Progenitor cell of endocrine pancreas (in vitro differentiated cells): Measurements from ENCODE around the gene ERCC6L. TPM values are rescaled to one million over a fixed set of nuclear protein-coding genes. Genes with fewer than 3 reads are reported as not detected.

Experiments
- DNase-seq: peaks from one replicate; pipeline ENCODE4 v3.0.0; 2021; ENCODE audit warnings: low spot score; ENCODE audit not compliant: unreplicated experiment
- H3K27ac Mint-ChIP-seq: 2 replicates; pipeline ENCODE4 v1.8.0; 2021; ENCODE audit warnings: mild to moderate bottlenecking, moderate library complexity, mixed read lengths
- H3K27me3 Mint-ChIP-seq: 2 replicates; pipeline ENCODE4 v1.8.0; 2021; ENCODE audit warnings: mixed read lengths
- H3K36me3 Mint-ChIP-seq: 2 replicates; pipeline ENCODE4 v1.8.0; 2022; ENCODE audit warnings: mixed read lengths; ENCODE audit not compliant: insufficient read depth
- H3K4me1 Mint-ChIP-seq: 2 replicates; pipeline ENCODE4 v1.8.0; 2021; ENCODE audit warnings: low read depth, mixed read lengths
- H3K4me3 Mint-ChIP-seq: 2 replicates; pipeline ENCODE4 v1.8.0; 2021; ENCODE audit warnings: low read depth, mild to moderate bottlenecking, moderate library complexity, mixed read lengths
- H3K9me3 Mint-ChIP-seq: 2 replicates; pipeline ENCODE4 v1.8.0; 2021; ENCODE audit warnings: low read depth, mixed read lengths
- total RNA-seq: library from RNA; stranded (reverse); gene quantifications from 2 replicates; pipeline ENCODE4 v1.2.1, GENCODE V29; 2021
- TF ChIP-seq, protein P1 (sequence below): fragments of 200-600 bp; sonication (generic); IDR thresholded peaks from one replicate; pipeline ENCODE4 v1.5.0; 2021; ENCODE audit warnings: antibody characterized with exemption, mild to moderate bottlenecking; ENCODE audit not compliant: unreplicated experiment

The ERCC6L gene
- total RNA-seq, 1 donor from 2014 or later = 5.6 TPM

- Mint-ChIP-seq H3K4me1 (peaks cover 2% of the 10 kb centered on the region), H3K4me3 (no peak overlapping the region), H3K27me3 (peaks cover 27% of the 10 kb centered on the region), H3K27ac (no peak overlapping the region), H3K36me3 (peaks cover 4% of the 10 kb centered on the region), H3K9me3 (peaks cover 18% of the 10 kb centered on the region)
- TF ChIP-seq, protein P1, sequence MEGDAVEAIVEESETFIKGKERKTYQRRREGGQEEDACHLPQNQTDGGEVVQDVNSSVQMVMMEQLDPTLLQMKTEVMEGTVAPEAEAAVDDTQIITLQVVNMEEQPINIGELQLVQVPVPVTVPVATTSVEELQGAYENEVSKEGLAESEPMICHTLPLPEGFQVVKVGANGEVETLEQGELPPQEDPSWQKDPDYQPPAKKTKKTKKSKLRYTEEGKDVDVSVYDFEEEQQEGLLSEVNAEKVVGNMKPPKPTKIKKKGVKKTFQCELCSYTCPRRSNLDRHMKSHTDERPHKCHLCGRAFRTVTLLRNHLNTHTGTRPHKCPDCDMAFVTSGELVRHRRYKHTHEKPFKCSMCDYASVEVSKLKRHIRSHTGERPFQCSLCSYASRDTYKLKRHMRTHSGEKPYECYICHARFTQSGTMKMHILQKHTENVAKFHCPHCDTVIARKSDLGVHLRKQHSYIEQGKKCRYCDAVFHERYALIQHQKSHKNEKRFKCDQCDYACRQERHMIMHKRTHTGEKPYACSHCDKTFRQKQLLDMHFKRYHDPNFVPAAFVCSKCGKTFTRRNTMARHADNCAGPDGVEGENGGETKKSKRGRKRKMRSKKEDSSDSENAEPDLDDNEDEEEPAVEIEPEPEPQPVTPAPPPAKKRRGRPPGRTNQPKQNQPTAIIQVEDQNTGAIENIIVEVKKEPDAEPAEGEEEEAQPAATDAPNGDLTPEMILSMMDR = no peak
- no peak for DNase-seq
Measured at GRCh38 chrX:72253686-72254085, 14.9 kb upstream of the ERCC6L start.

DNA sequence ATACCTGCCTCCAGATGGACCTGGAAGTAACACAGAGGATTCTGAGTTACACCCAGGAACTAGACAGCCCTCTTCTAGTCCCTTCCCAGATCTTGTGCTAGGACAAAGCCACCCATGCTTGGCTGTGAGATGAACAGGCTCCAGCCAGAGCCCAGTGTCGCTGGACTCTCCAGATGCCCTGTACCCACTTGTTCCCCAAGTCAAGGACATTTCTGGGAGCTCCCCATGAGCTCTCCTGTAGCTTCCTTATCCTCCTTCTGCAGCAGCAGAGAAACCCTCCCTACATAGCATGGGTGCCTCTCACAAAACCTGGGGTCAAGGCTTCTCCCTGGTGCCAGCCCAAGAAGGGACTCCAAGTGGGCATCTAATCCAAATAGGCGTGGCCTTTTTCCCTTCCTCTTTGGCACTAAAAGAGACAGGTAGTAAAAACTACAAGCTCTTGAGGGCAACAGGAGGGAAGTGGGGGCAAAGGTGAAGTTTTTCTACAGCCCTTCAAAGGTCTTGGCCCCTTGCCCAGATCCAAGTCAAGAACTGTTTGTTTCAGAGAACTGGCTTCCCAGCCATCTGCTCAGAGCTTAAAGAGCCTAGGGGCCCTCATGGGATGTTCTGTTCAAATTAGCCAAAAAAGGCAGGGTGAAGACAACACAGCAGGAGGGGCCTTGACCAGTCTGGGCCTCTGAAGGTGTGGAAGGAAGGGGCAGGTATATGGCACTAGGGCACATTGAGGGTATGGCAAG lies 8.5 kb upstream of the ERCC6L start:
- Mint-ChIP-seq H3K4me1 (no peaks in the 10 kb centered on the region), H3K27ac (no peak overlapping the region), H3K9me3 (peaks cover 8% of the 10 kb centered on the region), H3K27me3 (no peaks in the 10 kb centered on the region), H3K4me3 (no peak overlapping the region), H3K36me3 (no peaks in the 10 kb centered on the region)
- TF ChIP-seq, protein P1 = no peak
- DNase-seq = no peak

- H3K9me3 Mint-ChIP-seq = peaks cover 8% of the 10 kb centered on the region
- TF ChIP-seq, protein P1 = peak; percentile 64
- peak; percentile 41 for DNase-seq
Measured at GRCh38 chrX:72245461-72246089, 6.7 kb upstream of the ERCC6L start.

DNA sequence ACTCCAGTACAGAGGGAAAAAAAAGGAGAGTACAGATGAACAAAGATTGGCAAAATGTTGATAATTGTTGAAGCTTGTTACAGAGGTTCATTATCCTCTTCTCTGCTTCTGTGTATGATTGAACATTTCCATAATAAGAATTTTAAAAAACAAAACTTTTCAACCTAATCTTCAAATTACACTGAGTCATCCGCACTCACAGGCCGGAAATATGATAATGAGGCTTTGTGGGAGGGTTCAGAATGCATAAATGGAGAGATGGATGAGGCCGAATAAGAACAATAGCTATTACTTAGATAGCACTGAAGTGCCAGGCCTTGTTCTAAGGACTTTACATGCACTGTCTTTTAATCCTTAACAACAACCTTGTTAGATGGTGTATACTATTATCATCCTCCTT lies 4.6 kb upstream of the ERCC6L start:
- Mint-ChIP-seq H3K27me3 (no peaks in the 10 kb centered on the region), H3K4me1 (no peaks in the 10 kb centered on the region), H3K4me3 (no peak overlapping the region), H3K27ac (no peak overlapping the region), H3K9me3 (peaks cover 8% of the 10 kb centered on the region), H3K36me3 (no peaks in the 10 kb centered on the region)
- TF ChIP-seq, protein P1 = no peak
- no peak for DNase-seq

More at GRCh38 chrX:72245461-72246089, 6.7 kb upstream of the ERCC6L start:
- H3K27me3 Mint-ChIP-seq = no peaks in the 10 kb centered on the region
- H3K36me3 Mint-ChIP-seq = no peaks in the 10 kb centered on the region
- H3K4me1 Mint-ChIP-seq = no peaks in the 10 kb centered on the region
- H3K4me3 Mint-ChIP-seq = no peak overlapping the region
- H3K27ac Mint-ChIP-seq = no peak overlapping the region

GRCh38 chrX:72240976-72241375 lies 2.1 kb upstream of the ERCC6L start:
- TF ChIP-seq, protein P1 = no peak
- Mint-ChIP-seq H3K27ac (no peak overlapping the region), H3K9me3 (peaks cover 4% of the 10 kb centered on the region), H3K27me3 (no peaks in the 10 kb centered on the region), H3K36me3 (no peaks in the 10 kb centered on the region), H3K4me1 (peaks cover 1% of the 10 kb centered on the region), H3K4me3 (no peak overlapping the region)
- no peak for DNase-seq
